Activated CD8-positive, alpha-beta memory T cell treated with anti-CD3 and anti-CD28 coated beads for 36 hours (primary cell): Measurements from ENCODE around the gene SLX9. TPM values are rescaled to one million over a fixed set of nuclear protein-coding genes. Genes with fewer than 3 reads are reported as not detected.
"Not testable (repeated sequence)": the region's sequence is repeated elsewhere in the genome, so short reads cannot be mapped to it uniquely, and the experiment has no call there.

Experiments used
- CTCF ChIA-PET: fragments of 350-600 bp; sonication (Branson Sonifier 250); formaldehyde crosslinking; loops from one replicate; lab custom pipeline; 2021; ENCODE audit warnings: antibody characterized with exemption; lab: Charles Lee
- POLR2A ChIA-PET: fragments of 350-600 bp; sonication (Branson Sonifier 250); formaldehyde crosslinking; loops from one replicate; lab custom pipeline; 2021; ENCODE audit warnings: antibody characterized with exemption; lab: Charles Lee
- total RNA-seq, 2 experiments: library from RNA; stranded (reverse); gene quantifications; one replicate each; pipeline ENCODE4 v1.2.3, GENCODE V29; 2021

The SLX9 gene
- total RNA-seq, 2 experiments from 2014 or later: 77.1 to 83.3 TPM

DNA sequence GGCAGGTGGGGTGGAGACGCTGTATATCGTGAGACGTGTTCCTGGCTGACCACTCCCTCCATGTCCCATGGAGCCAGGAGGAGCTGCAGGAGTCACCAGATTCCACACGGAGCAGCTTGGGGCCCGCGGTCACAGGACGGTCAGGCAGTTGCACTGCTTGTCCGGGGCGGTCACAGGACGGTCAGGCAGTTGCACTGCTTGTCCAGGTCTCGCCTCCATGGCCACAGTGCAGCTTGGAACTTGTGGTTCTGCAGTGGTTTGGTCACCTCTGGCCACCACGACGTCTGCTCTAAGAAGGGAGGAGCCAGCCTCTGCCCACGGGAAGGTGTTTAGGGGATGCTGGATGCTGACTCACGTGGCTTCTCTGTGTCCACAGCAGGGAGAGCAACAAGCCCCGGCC is 33.0 kb downstream of the SLX9 start:
- CTCF ChIA-PET: no interaction called here
- POLR2A ChIA-PET: no interaction called here

DNA sequence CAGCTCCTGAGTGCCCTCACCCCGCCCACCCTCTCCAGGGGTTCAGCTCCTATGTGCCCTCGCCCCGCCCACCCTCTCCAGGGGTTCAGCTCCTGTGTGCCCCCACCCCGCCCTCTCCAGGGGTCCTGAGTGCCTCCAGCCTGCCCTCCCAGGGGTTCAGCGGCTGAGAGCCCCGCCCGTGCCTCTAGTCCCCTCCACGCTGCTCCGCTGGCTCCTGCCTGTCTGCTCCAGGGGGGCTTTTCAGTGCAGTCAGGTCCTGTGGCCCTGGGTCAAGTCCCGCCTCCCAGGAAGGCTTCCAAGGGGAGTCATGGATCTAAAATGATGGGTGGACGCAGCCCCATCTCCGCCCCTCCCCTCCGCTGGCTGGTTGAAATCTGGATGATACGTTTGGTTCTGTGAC is 33.8 kb downstream of the SLX9 start:
- ChIA-PET CTCF (no interaction called here), POLR2A (no interaction called here)

DNA sequence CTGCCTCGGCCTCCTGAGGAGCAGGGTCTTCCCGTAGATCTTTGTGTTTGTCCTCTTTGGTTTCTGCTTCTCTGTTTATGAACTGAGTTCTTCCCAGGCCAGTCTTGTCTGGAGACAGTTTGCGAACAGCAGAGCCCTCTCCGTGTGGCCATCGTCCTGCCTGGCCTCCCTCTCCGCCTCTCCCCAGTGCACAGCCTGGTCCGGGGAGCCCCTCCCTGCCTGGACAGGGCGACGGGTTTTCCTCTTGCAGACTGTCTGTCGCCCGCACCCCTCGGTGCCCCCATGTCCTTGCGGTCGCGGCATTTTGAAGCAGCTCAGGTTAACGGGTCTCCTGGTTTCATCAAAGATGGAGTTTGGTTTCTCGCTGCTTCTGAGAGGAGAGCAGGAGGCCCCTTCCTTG is 34.8 kb downstream of the SLX9 start:
- ChIA-PET CTCF (no interaction called here), POLR2A (no interaction called here)

DNA sequence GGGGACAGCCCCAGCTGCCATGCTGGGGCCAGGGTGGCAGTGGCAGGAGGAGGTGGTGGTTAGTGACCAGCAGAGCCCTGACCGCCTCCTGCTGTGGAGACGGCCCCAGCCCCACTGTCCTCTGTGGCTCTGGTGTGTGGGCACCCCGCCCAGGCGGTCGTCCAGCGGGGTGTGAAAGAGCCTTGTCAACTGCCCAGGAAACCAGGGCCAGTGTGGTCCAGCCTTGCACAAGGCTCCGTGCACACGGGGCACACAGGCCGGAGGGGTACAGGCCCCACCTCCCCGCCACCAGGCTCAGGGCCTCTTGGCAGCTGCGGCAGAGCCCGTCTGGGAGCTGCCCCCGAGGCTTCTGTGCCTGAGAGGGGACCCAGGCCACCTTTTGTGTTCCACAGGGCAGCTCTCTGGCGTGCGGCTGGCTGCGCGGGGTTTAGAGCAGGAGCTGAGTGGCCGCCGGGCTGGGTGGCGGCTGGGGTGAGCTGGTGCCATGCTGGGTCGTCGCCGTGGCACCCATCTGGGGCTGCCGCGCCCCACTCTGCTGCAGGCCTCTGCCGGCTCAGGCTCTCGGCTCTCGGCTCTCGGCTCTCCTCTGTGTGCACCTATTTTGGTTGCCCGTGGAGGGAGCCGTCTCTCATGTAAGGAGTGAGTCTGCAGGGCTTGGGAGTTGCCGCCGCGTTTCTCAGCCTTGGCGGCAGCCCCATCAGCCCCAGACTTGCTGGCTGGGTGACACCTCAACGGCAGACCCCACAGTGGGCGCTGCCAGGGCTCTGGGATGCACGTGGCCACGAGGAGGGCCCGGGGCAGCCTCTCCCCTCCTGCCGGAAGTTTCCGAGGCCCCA is 36.1 kb downstream of the SLX9 start:
- CTCF ChIA-PET: no interaction called here

DNA sequence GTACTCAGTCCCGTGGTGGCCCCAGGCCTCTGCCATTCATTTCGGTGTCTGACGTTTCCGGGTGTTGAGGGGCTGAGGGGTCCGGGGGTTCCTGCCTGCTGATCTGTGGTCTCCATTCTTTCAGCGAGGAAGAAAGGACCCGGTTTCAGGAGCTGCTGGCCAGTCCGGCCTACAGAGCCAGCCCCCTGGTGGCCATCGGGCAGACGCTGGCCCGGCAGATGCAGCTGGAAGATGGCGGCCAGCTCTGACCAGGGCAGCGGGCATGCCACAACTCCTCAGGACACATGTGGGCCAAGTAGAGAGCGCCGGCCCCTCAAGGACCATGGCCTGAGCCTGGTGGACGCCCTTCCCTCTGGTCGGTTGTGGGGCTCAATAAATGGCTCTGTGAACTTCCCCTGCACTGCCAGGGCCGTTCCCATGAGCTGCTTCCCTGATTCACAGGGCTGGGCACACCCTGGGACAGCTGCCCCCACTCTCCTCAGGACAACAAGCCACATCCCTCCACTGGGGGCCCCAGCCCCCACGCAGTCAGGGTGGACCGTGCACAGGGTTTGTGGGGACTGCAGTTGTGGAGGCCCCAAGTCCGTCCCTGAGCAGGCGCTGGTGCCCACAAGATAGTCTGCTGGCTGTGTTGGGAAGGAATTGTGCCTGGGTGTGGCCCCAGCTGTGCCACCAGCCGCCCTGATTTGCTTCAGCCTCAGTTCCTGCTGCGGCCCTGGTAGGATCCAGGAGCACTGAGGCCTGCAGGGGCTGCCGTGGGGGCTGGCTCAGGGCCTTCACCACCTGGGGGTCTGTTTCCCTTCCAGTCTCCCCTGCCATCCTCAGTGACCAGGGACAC is 36.9 kb downstream of the SLX9 start:
- CTCF ChIA-PET, POLR2A ChIA-PET: not testable (repeated sequence)

More for the DNA sequence above, 36.1 kb downstream of the SLX9 start:
- POLR2A ChIA-PET: no interaction called here

DNA sequence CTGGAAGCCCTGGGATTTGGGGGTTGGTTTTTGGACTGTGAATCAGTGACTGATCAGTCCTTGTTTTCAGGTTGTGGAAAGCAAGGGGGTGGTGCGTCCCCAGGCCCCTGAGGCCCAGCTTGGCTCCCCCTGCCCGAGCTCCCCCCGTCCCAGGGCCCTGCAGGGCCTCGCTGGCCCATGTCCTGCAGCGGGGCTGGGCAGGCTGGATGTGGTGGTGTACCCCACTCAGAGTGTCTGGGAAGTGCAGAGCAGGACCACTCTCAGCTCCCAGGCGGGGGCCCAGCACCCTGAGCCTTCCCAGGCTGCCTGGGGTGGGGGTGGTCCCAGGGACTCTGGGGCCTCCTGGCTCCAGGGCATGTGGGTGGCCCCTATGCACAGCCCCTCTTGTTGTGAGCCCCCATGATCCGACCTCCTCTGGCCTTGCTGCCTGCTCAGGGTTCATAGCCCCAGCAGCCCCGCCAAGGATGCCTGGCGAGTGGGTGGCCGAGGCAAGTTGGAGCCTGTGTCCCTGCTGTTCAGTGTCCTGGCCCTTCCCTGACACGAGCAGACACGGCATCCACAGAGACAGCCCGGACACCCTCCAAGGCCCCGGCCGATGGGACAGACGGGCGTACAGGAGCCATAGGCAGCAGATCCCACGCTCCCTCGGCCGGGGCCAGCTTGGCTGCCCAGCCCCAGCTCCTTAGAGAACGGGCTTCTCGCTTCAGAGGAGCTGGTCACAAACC is 37.9 kb downstream of the SLX9 start:
- POLR2A ChIA-PET: no interaction called here
- CTCF ChIA-PET: no interaction called here

DNA sequence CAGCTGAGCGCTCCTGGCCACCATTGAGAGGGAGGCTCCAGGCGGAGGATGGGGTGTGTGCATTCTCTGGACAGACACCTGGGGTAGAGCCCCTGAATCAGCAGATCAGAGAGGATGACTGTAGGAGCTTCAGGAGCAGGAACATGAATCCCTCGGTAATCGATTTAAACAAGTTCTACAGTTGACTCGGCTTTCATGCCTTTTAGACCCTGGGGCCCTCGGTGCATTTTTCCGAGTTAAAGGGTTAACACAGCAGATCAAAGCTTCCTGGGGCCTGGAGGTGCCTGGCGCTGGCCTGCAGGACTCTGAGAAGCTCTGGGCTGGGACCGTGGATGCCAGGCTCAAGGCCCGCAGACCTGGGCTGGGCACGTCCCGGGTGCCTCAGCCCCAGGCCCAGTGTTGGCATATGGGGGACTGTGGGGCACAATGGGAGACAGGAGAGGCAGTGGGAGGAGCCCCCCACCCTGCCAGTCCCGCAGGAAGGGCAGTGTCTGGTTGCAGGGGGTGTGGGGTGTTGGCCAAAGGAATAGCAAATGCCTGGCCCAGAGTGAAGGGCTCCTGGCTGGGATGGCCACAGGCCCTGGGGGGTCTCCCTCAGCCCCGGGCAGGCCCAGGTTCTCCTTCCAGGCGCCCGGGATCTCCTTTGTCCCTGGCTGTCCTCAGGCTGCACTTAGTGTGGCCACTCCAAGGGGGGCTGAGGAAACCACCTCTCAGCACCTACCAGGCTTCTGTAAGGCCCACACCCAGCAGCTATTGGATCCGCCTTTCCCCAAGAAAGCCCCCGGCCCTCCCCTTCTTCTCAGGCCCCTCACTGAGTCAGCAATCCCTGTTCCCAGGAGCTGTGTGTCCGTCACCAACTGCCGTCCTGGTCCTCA is 40.1 kb downstream of the SLX9 start:
- POLR2A ChIA-PET: no interaction called here
- CTCF ChIA-PET: interaction anchor here (1.0 kb wide), 1 partner anchor 149 kb away, joined by 3 read pairs; no protein-coding TSS in a partner anchor

DNA sequence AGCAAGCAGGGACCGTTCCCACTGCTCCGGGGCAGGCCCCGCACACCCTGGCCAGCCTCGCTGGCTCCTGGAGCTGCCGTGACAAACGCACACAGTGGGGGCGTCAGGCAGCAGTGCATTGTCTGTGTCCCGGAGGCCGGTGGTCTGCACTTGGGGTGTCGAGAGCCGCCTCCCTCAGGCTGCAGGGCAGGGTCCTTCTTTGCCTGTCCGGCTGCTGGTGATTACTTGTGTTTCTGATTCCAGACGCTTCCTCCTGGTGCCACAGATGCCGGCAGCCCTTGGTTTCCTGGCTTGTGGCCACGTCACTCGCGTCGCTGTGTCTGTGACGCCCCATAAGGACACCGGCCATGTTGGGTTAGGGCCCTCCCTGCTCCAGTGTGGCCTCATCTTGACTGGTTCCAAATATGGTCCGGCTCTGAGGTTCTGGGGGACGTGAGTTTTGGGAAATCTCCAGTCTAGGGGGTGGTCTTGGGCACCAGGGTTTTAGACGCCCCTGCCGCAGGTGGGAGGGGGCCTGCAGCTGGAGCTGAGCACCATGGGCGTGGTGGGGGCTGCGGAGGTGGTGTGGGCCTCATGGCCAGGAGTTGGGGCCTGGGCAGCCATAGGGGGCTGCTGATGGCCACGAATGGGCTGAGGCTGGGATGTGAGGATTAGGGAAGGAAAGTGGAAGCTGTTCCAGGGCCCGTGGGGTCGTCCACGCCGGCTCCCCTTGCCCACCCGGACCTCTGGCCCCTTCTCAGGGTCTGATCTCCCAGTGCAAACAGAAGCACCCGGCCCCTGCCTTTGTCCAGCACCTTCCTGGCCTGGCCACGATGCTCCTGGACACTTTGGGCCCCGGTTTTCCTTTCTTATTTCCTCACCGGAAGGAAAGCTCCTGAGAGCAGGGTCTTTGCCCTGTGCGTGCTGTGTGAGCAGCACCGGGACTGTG is 41.0 kb downstream of the SLX9 start:
- POLR2A ChIA-PET: no interaction called here

DNA sequence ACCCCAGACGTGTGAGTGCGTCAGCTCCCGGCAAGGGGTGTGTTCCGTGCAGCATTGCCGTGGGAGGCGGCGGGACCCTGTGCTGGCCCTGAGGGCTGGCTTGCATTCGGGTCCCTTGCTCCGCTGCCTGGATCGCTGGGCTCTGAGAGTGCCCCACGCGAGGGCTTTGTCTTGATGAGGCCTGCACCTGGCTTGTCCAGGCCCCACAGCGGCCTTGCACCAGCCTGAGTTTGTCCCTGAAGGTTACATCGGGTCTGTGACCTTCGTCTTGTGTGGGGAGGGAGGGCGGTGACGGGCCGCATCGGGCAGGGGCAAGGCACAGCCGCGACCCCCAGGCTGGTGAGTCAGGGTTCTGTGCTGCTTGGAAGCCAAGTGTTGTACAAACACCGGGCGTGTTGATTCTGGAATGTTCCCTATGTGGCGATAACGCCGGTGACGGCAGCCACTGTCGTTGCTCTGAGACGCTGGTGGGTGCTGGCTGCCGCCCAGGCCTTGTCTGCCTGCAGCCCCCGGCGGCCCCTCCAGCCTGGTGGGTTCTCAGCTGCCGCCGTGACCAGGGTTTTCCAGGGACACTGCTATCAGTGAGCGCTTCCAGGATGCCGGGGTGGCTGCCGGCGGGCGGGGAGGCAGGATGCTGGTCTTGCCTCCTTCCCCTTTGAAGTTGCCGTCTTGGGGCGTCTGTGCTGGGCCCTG is 42.9 kb downstream of the SLX9 start:
- ChIA-PET POLR2A (no interaction called here), CTCF (no interaction called here)

More for the DNA sequence above, 41.0 kb downstream of the SLX9 start:
- CTCF ChIA-PET: no interaction called here

DNA sequence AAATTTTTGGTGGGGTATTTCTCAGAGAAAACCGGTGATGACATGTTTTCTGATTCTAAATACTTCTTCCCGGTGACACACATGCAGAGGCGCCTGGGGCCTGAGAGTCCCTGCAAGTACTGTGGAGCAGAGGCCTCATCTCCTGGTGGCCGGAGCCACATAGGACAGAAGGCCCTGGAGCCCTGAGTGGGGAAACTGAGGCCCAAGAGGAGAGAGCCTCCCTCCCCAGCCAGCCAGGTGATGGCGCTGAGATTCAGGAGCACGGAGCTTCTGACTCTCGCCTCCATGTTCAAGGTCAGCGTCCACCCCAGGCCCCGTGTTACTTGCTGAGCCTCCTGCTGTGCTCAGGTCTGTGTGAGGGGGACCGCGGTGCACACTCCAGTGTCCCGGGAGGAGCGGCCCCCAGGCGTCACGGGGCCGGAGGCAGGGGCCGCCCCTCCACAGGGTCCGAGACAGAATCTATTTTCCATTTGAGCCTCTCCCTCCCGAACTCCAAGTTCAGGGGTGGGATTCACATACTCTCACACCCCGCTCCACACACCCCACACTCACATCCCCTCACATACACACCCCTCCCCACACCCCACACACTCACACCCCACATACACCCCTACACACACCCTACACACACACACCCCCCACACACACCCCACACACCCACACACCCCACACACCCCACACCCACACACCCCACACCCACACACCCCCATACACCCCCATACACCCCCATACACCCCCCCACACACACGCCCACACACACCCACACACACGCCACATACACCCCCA is 43.8 kb downstream of the SLX9 start:
- CTCF ChIA-PET: interaction anchor here (0.5 to 0.9 kb wide), 2 partner anchors 155 to 848 kb away, joined by 3 to 4 read pairs; no protein-coding TSS in a partner anchor
- POLR2A ChIA-PET: no interaction called here

DNA sequence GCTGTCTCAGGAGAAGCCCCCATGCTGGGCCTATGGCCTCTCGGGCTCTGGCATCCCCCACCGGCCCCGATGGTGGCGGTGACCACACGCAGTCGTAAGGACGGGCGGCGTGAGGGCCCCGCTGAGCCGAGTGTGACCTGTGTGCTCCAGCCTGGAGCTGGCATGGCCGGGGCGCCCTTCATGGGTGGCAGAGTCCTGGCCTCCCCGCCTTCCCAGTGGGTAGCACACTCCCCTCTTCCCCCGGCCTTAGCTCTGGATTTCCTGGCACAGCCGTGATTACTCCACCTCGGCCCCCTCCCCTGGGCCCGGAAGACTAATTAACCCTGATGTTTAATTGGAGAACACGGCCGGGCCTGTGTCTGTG is 44.6 kb downstream of the SLX9 start:
- CTCF ChIA-PET: interaction anchor here (0.5 to 0.9 kb wide), 2 partner anchors 154 to 847 kb away, joined by 3 to 4 read pairs; no protein-coding TSS in a partner anchor
- POLR2A ChIA-PET: no interaction called here

DNA sequence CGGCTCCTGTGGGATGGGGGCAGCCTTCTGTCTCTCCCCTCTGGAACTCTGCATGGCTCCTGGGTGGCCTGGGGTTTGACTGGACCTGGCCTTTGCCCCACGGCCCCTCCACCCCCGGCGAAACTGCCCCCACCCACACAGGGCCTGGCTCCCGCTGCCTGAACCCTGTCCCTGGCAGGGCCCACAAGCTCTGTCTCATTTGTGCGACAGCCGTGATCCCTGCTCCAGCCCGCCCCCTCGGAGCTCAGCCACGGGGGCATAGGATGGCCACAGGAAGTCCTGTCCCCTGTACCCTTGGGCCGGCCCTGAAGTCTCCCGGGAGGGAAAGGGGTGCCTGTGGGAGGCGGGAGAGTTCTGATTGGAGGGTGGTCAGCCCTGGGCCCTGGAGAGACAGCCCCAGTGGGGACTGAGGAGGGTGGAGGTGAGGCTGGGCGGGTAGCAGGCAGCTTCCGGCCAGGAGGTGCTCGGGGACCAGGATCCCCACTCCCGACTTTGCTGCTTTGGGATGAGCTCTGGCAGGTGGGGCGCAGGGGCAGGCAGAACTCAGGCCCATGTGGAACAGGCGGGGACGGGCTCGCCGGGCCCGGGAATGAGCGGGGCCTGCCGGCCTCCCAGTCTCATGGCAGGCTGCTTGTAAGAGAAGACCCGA is 45.1 kb downstream of the SLX9 start:
- ChIA-PET CTCF (interaction anchor here (0.9 kb wide), 1 partner anchor 154 kb away, joined by 3 read pairs; no protein-coding TSS in a partner anchor), POLR2A (no interaction called here)

DNA sequence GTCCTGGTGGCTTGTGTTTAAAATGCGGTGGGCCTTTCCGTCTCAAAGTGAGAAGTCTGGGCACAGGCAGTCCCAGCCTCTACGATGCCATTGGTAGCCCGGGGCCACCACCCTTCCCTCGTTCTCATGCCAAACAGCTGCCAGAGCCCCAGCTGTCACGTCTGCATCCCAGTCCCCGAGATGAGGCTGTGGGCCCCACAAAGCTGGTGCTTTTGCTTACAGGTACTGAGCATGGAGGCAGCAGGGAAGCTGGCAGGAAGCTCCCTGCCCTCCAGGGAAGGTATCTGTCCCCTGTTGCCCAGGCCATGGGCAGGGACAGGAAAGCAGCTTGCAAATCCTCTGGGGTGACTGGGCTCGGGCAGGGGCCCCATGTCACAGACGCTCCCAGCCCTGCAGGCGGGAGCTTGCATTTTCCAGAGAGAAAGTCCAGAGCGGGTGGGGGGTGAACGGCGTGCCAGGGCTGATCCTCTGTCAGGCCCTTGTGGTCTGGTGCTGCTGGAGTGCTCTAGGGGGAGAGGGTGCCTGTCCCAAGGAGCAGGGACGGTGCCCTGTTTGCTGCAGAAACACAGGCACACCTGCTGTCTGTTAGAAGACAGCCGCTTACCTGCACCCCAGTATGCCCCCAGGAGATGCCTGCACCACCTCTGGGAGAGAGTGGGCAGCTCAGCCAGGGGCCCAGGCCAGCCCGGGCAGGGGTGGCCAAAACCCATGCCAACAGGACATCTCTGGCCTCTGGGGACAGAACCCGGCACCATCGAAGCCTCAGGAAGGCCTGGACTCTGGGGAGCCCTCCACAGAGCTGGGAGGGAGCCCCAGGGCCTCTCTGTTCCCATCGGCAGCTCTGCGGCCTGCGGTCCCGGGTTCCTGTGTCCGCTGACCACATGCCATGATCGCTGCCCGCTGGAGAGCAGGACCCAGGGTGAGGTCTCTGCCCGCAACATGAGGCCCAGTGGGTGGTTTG is 45.9 kb downstream of the SLX9 start:
- CTCF ChIA-PET: no interaction called here
- POLR2A ChIA-PET: no interaction called here

DNA sequence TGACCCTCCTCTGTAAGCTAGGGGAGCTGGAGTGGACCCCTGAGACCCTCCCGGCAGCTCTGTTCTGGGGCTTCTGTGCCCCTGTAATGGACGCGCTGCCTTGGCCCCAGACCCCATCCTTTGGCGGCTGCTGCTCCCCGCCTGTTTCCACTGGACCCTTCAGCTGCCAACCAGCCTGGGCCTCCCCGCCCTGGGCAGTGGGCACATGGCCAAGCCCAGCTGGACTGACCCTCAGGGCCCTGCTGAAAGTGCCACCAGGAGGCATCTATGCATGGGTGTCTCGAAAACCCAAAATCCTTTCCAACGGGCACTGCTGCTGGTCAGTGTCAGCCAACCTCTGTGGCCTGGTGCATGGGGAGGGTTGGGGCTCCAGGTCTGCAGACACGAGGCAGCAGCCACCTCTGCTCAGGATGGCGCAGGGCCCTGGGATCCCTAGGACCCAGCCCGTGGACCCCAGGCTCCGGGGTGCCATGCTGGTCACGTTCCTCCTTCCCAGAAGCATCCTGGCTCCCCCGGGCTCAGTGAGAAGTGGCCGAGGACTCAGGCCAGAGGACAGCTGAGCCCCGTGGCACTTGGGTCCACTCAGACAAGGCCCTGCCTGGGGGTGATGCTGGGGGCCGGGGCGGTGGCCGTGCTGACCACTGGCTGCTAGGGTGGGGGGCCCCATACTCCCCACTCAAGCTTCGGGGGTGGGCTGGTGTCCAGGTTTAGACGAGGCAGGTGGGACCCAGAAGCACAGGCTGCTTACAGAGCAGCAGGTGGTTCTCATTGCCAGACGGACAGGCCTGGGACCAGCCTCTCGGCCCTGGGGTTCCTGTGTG is 46.9 kb downstream of the SLX9 start:
- POLR2A ChIA-PET: no interaction called here

More for the DNA sequence above, 46.9 kb downstream of the SLX9 start:
- CTCF ChIA-PET: no interaction called here
